HL-60 (cell line): Measurements from ENCODE around the gene KSR1.

ENCODE experiments used
- DNase-seq, 2 experiments: peaks; one replicate each; pipeline ENCODE4 v3.0.0-alpha.2; 2010 to 2020; ENCODE audit warnings: low read depth in 1 of 2, low spot score in 1 of 2
- H3K27ac ChIP-seq: fragments of 250-450 bp; sonication (Bioruptor Pico); replicated peaks from 2 replicates; pipeline ENCODE4 v1.5.1; 2020; ENCODE audit warnings: mild to moderate bottlenecking, moderate library complexity
- H3K27me3 ChIP-seq: fragments of 250-450 bp; sonication (Bioruptor Pico); 2 replicates; pipeline ENCODE4 v1.5.1; 2021; ENCODE audit warnings: mild to moderate bottlenecking, moderate library complexity; ENCODE audit not compliant: insufficient read depth, poor library complexity, severe bottlenecking
- H3K4me3 ChIP-seq: replicated peaks from 2 replicates; pipeline ENCODE4 v1.5.1; 2011; ENCODE audit warnings: mild to moderate bottlenecking, control low read depth, low read length; ENCODE audit not compliant: insufficient read depth
- CTCF ChIP-seq: IDR thresholded peaks from one replicate; pipeline ENCODE4 v1.5.1; 2011; ENCODE audit warnings: low read length, control low read depth, inconsistent platforms; ENCODE audit not compliant: insufficient read depth
- GABPA ChIP-seq: IDR thresholded peaks from 2 replicates; pipeline ENCODE4 v1.6.1; 2012; ENCODE audit warnings: low read depth
- POLR2AphosphoS5 ChIP-seq: IDR thresholded peaks from 2 replicates; pipeline ENCODE4 v1.6.1; 2012; ENCODE audit warnings: low read depth
- REST ChIP-seq: IDR thresholded peaks from 2 replicates; pipeline ENCODE4 v1.6.1; 2012; ENCODE audit warnings: low read depth; ENCODE audit not compliant: insufficient replicate concordance
- SPI1 ChIP-seq: IDR thresholded peaks from 2 replicates; pipeline ENCODE4 v1.6.1; 2012; ENCODE audit warnings: low read depth, mild to moderate bottlenecking, borderline replicate concordance

The KSR1 gene

GRCh38 chr17:27588354-27588753 is 132.1 kb downstream of the KSR1 start:
- Histone ChIP-seq H3K27me3 (no peaks in the 10 kb centered on the region), H3K4me3 (no peak overlapping the region), H3K27ac (no peak overlapping the region)
- TF ChIP-seq GABPA: no peak
- no peak for TF ChIP-seq REST
- TF ChIP-seq CTCF: no peak
- TF ChIP-seq SPI1: no peak
- TF ChIP-seq POLR2AphosphoS5: no peak
- DNase-seq: no peak

GRCh38 chr17:27590864-27591263 is 134.6 kb downstream of the KSR1 start:
- TF ChIP-seq CTCF: no peak
- TF ChIP-seq REST: no peak
- TF ChIP-seq GABPA: no peak
- no peak for TF ChIP-seq SPI1
- no peak for TF ChIP-seq POLR2AphosphoS5
- H3K27ac ChIP-seq: no peak overlapping the region
- DNase-seq: no peak
- no peaks in the 10 kb centered on the region for H3K27me3 ChIP-seq
- H3K4me3 ChIP-seq: no peak overlapping the region

- no peak overlapping the region for H3K4me3 ChIP-seq
- no peak overlapping the region for H3K27ac ChIP-seq
- DNase-seq: no peak
- TF ChIP-seq GABPA (no peak), SPI1 (no peak), REST (no peak), POLR2AphosphoS5 (no peak), CTCF (no peak)
- no peaks in the 10 kb centered on the region for H3K27me3 ChIP-seq
These were observed 135.7 kb downstream of the KSR1 start for GRCh38 chr17:27591986-27592385.
